Parathyroid adenoma (tissue), 2 donors: ENCODE data around the gene SIGLEC7.

Experiments
- H2AFZ ChIP-seq: fragments of 300-600 bp; sonication (generic); one replicate; pipeline ENCODE4 v1.7.0; 2017; ENCODE audit warnings: antibody characterized with exemption, mild to moderate bottlenecking
- H3K27ac ChIP-seq: fragments of 300-600 bp; sonication (generic); one replicate; pipeline ENCODE4 v1.7.0; 2017
- H3K27me3 ChIP-seq: fragments of 300-600 bp; sonication (generic); one replicate; pipeline ENCODE4 v1.7.0; 2017; ENCODE audit warnings: low read length; ENCODE audit not compliant: control insufficient read depth, insufficient read depth
- H3K36me3 ChIP-seq: fragments of 300-600 bp; sonication (generic); one replicate; pipeline ENCODE4 v1.7.0; 2017; ENCODE audit warnings: low read length; ENCODE audit not compliant: control insufficient read depth, insufficient read depth
- H3K4me1 ChIP-seq: fragments of 300-600 bp; sonication (generic); one replicate; pipeline ENCODE4 v1.7.0; 2017; ENCODE audit warnings: control low read depth
- H3K4me2 ChIP-seq: fragments of 300-600 bp; sonication (generic); one replicate; pipeline ENCODE4 v1.7.0; 2017; ENCODE audit warnings: low read length
- H3K4me3 ChIP-seq: fragments of 300-600 bp; sonication (generic); one replicate; pipeline ENCODE4 v1.7.0; 2017; ENCODE audit warnings: low read depth, low read length
- H3K79me2 ChIP-seq: fragments of 300-600 bp; sonication (generic); one replicate; pipeline ENCODE4 v1.7.0; 2017; ENCODE audit warnings: control low read depth
- H3K9ac ChIP-seq: fragments of 300-600 bp; sonication (generic); one replicate; pipeline ENCODE4 v1.7.0; 2017; ENCODE audit warnings: mild to moderate bottlenecking
- H3K9me3 ChIP-seq: fragments of 300-600 bp; sonication (generic); one replicate; pipeline ENCODE4 v1.7.0; 2017; ENCODE audit warnings: low read length; ENCODE audit not compliant: control insufficient read depth
- TF ChIP-seq, protein P1 (sequence below): fragments of 300-600 bp; sonication (generic); IDR thresholded peaks from one replicate; pipeline ENCODE4 v1.7.0; 2017; ENCODE audit warnings: antibody characterized with exemption, mild to moderate bottlenecking
- donor health status: primary hyperparathyroidism.

The SIGLEC7 gene

GRCh38 chr19:51111606-51112005 lies 30.5 kb upstream of the SIGLEC7 start:
- H3K4me1 ChIP-seq, result peaks cover 24% of the 10 kb centered on the region
- no peak overlapping the region for H3K4me3 ChIP-seq
- peak overlapping the region; percentile 61 for H2AFZ ChIP-seq
- H3K36me3 ChIP-seq, result no peaks in the 10 kb centered on the region
- H3K27ac ChIP-seq, result no peak overlapping the region
- H3K4me2 ChIP-seq, result no peak overlapping the region
- no peak overlapping the region for H3K9ac ChIP-seq
- H3K79me2 ChIP-seq, result peaks cover 14% of the 10 kb centered on the region
- H3K27me3 ChIP-seq, result no peaks in the 10 kb centered on the region
- TF ChIP-seq, protein P1, sequence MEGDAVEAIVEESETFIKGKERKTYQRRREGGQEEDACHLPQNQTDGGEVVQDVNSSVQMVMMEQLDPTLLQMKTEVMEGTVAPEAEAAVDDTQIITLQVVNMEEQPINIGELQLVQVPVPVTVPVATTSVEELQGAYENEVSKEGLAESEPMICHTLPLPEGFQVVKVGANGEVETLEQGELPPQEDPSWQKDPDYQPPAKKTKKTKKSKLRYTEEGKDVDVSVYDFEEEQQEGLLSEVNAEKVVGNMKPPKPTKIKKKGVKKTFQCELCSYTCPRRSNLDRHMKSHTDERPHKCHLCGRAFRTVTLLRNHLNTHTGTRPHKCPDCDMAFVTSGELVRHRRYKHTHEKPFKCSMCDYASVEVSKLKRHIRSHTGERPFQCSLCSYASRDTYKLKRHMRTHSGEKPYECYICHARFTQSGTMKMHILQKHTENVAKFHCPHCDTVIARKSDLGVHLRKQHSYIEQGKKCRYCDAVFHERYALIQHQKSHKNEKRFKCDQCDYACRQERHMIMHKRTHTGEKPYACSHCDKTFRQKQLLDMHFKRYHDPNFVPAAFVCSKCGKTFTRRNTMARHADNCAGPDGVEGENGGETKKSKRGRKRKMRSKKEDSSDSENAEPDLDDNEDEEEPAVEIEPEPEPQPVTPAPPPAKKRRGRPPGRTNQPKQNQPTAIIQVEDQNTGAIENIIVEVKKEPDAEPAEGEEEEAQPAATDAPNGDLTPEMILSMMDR, result peak; percentile 48
- H3K9me3 ChIP-seq, result no peaks in the 10 kb centered on the region

DNA sequence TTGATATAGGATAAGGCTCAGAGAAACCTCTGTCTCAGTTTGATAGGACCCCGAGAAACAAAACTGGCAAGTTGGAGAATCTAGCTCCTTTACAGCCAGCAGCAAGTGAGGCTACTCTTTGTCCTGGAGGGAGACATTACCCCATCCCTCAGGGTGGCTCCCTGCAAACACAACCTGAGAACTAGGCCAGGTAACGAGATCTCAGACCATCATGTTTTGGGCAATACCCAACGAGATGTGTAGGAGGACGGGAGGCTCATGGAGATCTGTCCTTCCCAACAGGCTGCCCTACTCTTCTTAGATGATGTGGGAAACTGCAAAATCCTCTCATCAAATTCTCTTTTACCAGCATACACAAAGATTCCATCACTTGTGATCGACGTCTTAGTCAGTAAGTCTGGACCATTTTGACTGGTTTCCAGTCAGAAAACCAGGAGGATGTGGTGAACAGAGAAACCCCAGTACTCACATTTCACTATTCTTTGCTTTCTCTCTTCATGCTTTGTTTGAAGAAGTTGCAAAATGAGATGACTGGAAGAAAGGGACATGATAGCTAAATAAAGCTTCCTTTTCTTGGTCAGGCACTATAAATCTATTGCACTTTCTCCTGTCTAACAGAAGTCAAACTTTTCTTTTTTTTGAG lies 27.9 kb upstream of the SIGLEC7 start:
- Histone ChIP-seq H2AFZ (no peak overlapping the region), H3K27me3 (no peaks in the 10 kb centered on the region), H3K27ac (no peak overlapping the region), H3K4me1 (peaks cover 14% of the 10 kb centered on the region), H3K36me3 (no peaks in the 10 kb centered on the region), H3K4me2 (no peak overlapping the region), H3K79me2 (no peaks in the 10 kb centered on the region), H3K4me3 (no peak overlapping the region), H3K9me3 (no peaks in the 10 kb centered on the region), H3K9ac (no peak overlapping the region)
- TF ChIP-seq, protein P1, result no peak

DNA sequence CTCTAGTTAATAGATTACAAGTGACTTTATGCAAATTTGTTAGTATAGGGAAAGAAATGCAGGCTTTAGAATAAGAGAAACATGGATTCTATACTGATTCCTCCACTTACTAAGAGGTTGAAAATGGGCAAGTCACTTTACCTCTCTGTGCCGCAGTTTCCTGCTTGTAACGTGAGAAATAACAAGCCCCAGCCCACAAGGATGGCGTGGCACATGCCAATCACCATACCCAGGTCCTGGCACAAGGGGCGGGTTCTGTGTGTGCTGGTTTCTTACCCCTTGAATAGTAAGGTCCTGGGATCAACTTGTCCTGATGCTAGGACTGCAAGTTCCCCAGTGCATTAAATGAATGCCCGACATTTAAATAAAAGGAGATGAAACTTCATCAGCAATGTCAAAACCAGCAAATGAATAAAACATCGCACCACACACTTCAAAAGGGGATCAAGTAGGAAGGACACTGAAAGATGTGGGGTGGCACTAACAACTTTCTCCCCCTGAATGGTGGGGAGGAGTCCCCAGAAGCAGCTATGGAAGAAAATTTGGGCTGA lies 25.3 kb upstream of the SIGLEC7 start:
- no peak overlapping the region for H3K27ac ChIP-seq
- no peak overlapping the region for H3K4me2 ChIP-seq
- H3K79me2 ChIP-seq, result no peaks in the 10 kb centered on the region
- peaks cover 8% of the 10 kb centered on the region for H3K4me1 ChIP-seq
- TF ChIP-seq, protein P1, result no peak
- no peaks in the 10 kb centered on the region for H3K36me3 ChIP-seq
- H3K4me3 ChIP-seq, result no peak overlapping the region
- no peak overlapping the region for H2AFZ ChIP-seq
- no peaks in the 10 kb centered on the region for H3K27me3 ChIP-seq
- no peaks in the 10 kb centered on the region for H3K9me3 ChIP-seq
- no peak overlapping the region for H3K9ac ChIP-seq

DNA sequence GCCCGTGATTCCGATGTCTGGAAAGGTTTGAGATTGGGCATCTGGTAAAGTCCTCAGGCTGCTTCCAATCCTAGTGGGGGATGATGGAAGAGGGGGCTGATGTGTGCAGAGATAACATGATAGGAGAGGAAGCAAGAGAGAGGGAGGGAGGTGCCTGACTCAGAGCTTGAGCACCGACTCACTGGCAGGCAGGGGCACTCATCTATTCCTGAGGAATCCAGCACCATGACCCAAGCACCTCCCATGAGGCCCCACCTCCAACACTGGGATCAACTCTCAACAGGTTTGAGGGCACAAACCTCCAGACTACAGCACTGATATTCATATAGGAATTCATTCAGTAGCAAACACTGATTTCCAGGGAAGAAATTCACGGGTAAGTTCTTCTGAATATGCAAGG lies 23.0 kb upstream of the SIGLEC7 start:
- Histone ChIP-seq H2AFZ (no peak overlapping the region), H3K27me3 (no peaks in the 10 kb centered on the region), H3K9ac (no peak overlapping the region), H3K27ac (no peak overlapping the region), H3K4me2 (no peak overlapping the region), H3K9me3 (no peaks in the 10 kb centered on the region), H3K4me3 (no peak overlapping the region), H3K36me3 (no peaks in the 10 kb centered on the region), H3K79me2 (no peaks in the 10 kb centered on the region), H3K4me1 (peaks cover 2% of the 10 kb centered on the region)
- TF ChIP-seq, protein P1, result no peak

DNA sequence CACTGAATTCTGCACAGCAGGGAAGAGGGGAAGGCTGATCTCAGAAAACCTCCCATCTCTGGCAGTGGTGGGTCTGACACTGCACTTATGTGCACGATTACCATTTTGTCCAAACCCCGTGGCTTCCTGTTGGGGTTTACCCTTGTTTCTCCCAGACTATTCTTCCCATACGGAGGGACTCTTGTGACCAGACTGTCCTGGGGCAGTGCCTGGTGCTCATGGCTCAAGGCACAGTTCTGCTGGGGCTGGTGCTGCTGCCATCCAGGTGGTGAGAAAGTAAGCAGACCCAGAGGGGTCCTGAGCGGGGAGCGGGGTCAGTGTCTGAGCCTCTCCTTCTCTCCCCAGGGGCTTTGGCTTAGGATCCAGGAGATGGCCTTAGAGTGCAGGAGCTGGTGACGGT lies 22.5 kb upstream of the SIGLEC7 start:
- TF ChIP-seq, protein P1, result no peak

More for the DNA sequence above, 22.5 kb upstream of the SIGLEC7 start:
- Histone ChIP-seq H3K9me3 (no peaks in the 10 kb centered on the region), H2AFZ (no peak overlapping the region), H3K79me2 (no peaks in the 10 kb centered on the region), H3K4me3 (no peak overlapping the region), H3K27me3 (no peaks in the 10 kb centered on the region), H3K4me2 (no peak overlapping the region), H3K27ac (no peak overlapping the region), H3K9ac (no peak overlapping the region), H3K4me1 (peaks cover 7% of the 10 kb centered on the region), H3K36me3 (no peaks in the 10 kb centered on the region)
